Skeletal muscle cell (primary cell): Measurements from ENCODE around the gene EIF3L.
A peak's percentile ranks its signal among the peaks of the same experiment; 100 is the strongest.

Source experiments
- DNase-seq: peaks from one replicate; pipeline ENCODE4 v3.0.0-alpha.2; 2010; ENCODE audit warnings: low read depth
- H3K4me3 ChIP-seq: 2 replicates; pipeline ENCODE4 v1.5.1; 2011; ENCODE audit warnings: low read depth, mild to moderate bottlenecking, control low read depth, low read length, moderate library complexity

Gene EIF3L

GRCh38 chr22:37815593-37815992, 33.6 kb upstream of the EIF3L start:
- no peak for DNase-seq

GRCh38 chr22:37816543-37817180, 32.6 kb upstream of the EIF3L start:
- DNase-seq, result no peak
- no peak overlapping the region for H3K4me3 ChIP-seq

More at GRCh38 chr22:37815593-37815992, 33.6 kb upstream of the EIF3L start:
- H3K4me3 ChIP-seq, result no peak overlapping the region

GRCh38 chr22:37817705-37818408, 31.4 kb upstream of the EIF3L start:
- peak overlapping the region; percentile 30 for H3K4me3 ChIP-seq

GRCh38 chr22:37818409-37819104, 30.7 kb upstream of the EIF3L start:
- no peak for DNase-seq
- H3K4me3 ChIP-seq, result peak overlapping the region; percentile 31

More at GRCh38 chr22:37817705-37818408, 31.4 kb upstream of the EIF3L start:
- DNase-seq, result no peak

GRCh38 chr22:37819105-37819433, 30.1 kb upstream of the EIF3L start:
- H3K4me3 ChIP-seq, result peak overlapping the region; percentile 31
- DNase-seq, result no peak

DNA sequence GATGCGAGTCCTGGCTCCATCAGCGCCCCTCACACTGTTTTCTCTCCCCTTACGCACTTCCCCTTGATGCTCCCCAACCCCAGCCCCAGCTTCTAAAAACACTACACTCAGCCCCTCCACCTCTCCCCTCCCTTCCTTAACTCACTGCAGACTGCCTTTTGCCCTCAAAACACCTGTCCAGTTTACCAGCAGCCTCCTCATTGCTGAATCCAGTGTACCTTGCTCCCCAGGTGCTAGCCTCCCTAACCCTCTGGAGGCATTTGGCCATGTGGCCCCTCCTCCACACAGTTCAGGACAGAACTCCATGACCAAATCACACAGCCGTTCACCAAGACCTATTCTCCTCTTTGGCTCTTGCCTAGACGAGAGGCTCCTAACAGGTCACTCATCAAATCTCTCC, 28.9 kb upstream of the EIF3L start:
- no peak overlapping the region for H3K4me3 ChIP-seq
- DNase-seq, result no peak

- H3K4me3 ChIP-seq, result no peak overlapping the region
- DNase-seq, result no peak
Observed at GRCh38 chr22:37822079-37822833, 27.0 kb upstream of the EIF3L start.

- no peak for DNase-seq
- H3K4me3 ChIP-seq, result no peak within 1 kb of the TSS
Observed at GRCh38 chr22:37823134-37823985, 25.9 kb upstream of the EIF3L start, which contains the start of gene GALR3. Gene GALR3, plus strand, starts transcription at chr22:37823382. Its CDS starts 25 bp downstream, at chr22:37823407.

DNA sequence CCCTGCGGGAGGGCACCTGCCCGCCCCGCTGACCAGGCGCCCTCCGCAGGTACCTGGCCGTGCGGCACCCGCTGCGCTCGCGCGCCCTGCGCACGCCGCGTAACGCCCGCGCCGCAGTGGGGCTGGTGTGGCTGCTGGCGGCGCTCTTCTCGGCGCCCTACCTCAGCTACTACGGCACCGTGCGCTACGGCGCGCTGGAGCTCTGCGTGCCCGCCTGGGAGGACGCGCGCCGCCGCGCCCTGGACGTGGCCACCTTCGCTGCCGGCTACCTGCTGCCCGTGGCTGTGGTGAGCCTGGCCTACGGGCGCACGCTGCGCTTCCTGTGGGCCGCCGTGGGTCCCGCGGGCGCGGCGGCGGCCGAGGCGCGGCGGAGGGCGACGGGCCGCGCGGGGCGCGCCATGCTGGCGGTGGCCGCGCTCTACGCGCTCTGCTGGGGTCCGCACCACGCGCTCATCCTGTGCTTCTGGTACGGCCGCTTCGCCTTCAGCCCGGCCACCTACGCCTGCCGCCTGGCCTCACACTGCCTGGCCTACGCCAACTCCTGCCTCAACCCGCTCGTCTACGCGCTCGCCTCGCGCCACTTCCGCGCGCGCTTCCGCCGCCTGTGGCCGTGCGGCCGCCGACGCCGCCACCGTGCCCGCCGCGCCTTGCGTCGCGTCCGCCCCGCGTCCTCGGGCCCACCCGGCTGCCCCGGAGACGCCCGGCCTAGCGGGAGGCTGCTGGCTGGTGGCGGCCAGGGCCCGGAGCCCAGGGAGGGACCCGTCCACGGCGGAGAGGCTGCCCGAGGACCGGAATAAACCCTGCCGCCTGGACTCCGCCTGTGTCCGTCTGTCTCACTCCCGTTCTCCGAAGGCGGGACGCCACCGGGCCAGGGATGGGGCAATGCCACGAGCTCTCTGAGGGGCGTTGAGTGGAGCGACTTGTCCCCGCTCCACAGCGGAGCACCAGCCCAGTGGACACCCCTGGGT, 24.3 kb upstream of the EIF3L start:
- DNase-seq, result no peak

DNA sequence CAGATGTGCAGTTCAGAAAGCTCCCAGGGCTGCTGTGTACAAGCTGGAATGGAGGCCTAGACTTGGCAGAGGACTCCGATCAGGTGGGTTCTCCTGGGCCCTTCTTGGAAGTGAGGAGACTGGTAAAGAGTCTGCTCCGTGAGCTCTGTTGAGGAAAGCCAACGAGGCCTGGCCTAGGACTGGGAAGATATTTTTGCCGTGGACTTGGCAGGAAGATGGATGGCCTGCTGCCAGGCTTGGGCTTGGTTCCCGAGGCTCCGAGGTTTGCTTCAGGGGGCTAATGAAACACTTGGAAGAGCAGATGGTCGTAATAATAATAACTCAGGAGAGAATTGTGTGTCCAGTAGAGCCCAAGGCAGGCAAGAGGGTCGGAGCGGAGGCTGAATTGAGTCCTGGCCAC, 22.2 kb upstream of the EIF3L start:
- no peak overlapping the region for H3K4me3 ChIP-seq
- no peak for DNase-seq

More for the DNA sequence above, 24.3 kb upstream of the EIF3L start:
- peak overlapping the region; percentile 38 for H3K4me3 ChIP-seq

GRCh38 chr22:37830093-37830842, 19.0 kb upstream of the EIF3L start:
- DNase-seq, result no peak
- no peak overlapping the region for H3K4me3 ChIP-seq

DNA sequence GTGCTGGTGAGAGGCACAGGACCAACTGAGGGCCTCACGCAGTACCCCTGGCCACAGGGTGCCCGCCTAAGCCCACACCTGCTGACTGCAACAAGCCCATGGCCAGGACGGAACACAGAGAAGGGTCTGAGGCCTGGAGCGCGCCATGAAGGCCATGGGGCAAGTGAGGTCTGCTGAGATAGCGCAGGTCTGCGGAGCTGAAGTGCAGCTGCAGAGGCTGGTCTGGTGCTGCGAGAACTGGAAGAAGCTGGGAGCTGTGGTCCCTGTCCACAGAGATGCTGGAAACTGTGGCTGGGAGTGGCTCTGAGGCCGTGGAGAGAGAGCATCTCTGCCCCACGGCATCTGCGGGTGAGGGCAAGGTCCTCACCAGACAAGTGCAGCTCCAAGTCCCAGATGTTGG, 17.7 kb upstream of the EIF3L start:
- DNase-seq, result no peak

DNA sequence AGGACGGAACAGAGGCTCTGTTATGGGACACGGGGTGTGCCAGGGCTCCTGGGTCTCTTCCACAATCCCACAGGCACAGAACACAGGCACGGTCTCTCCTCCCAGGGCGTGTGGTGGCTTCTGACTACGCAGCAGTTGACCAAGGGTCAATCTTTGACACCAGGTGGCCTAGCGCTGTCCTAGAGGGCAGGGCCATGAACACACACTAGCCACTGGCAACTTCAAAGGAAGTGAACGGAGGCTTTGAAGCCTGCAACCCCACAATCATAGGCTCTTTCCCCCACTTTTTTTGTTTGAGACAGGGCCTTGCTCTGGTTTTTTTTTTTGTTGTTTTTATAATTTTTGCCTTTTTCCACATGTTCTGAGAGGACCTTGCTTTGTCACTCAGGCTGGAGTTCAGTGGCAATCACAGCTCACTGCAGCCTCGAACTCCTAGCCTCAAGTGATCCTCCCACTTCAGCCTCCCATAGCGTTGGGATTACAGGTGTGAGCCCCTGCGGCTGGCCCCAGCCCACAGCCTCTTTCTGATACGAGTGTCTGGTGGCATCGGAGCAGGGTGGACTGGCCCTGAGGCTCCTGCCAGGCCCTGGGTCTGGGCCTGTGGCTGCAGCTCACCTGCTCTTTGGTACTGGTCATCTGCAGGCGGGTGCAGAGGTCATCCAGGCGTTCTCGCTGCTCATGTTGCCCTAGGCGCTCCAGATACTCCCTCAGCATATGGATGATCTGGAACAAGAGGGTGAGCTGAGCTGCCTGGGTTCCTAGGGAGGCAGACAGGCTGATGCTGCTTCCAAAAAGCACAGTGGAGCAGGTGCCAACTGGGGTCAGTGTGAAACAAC, 17.0 kb upstream of the EIF3L start:
- no peak for DNase-seq
- no peak overlapping the region for H3K4me3 ChIP-seq

More for the DNA sequence above, 17.7 kb upstream of the EIF3L start:
- no peak overlapping the region for H3K4me3 ChIP-seq

- no peak for DNase-seq
- no peak overlapping the region for H3K4me3 ChIP-seq
Observed at GRCh38 chr22:37842015-37842793, 7.0 kb upstream of the EIF3L start.

DNA sequence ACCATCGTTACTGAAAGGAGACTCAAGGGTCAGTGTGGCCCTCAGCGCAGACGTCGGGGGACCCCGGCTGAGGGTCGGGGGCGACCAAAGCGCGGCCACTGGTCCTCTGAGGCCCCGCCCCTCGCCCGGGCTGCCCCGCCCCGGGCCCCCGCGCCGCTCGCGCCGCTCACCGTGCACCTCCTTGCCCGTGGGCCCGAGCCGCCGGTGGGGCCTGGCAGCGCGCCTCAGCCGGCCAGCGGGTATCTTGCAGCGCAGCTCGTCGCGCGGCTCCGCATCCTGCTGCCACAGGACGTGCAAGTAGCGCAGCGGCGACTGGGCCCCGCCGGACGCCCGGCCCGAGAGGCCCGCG, 5.5 kb upstream of the EIF3L start:
- H3K4me3 ChIP-seq, result peak overlapping the region; percentile 67
- DNase-seq, result no peak

GRCh38 chr22:37844904-37845329, 4.3 kb upstream of the EIF3L start:
- no peak for DNase-seq
- peak overlapping the region; percentile 67 for H3K4me3 ChIP-seq
